BJ (cell line): ENCODE data around the gene CDK12. TPM values are rescaled to one million over a fixed set of nuclear protein-coding genes. Genes with fewer than 3 reads are reported as not detected.

ENCODE experiments used
- CTCF ChIA-PET: fragments of 350-600 bp; formaldehyde crosslinking; extraction: SDS; loops from one replicate; lab custom pipeline; 2021; ENCODE audit warnings: antibody characterized with exemption, inconsistent platforms; lab: Yijun Ruan, JAX
- POLR2A ChIA-PET: fragments of 300-600 bp; sonication (Branson Sonifier 250); formaldehyde crosslinking; extraction: SDS; loops from one replicate; lab custom pipeline; 2021; ENCODE audit warnings: antibody characterized with exemption; lab: Charles Lee
- DNase-seq: peaks from one replicate; pipeline ENCODE4 v3.0.0-alpha.2; 2011; ENCODE audit warnings: low read depth
- H3K27me3 ChIP-seq: 2 replicates; pipeline ENCODE4 v1.6.0; 2011; ENCODE audit warnings: low read length; ENCODE audit not compliant: control insufficient read depth, insufficient read depth
- H3K36me3 ChIP-seq: 2 replicates; pipeline ENCODE4 v1.5.1; 2011; ENCODE audit warnings: low read length; ENCODE audit not compliant: control insufficient read depth, insufficient read depth
- H3K4me3 ChIP-seq: 2 replicates; pipeline ENCODE4 v1.5.1; 2011; ENCODE audit warnings: low read depth, mild to moderate bottlenecking, control low read depth, low read length
- polyA plus RNA-seq: library from polyadenylated mRNA; depleted of rRNA; stranded (reverse); fragments of >200 nt; gene quantifications from 2 replicates; pipeline ENCODE4 v1.2.3, GENCODE V29; 2011
- TF ChIP-seq, protein P1 (sequence below): IDR thresholded peaks from 2 replicates; pipeline ENCODE4 v1.5.1; 2011; ENCODE audit warnings: low read depth, mild to moderate bottlenecking, control low read depth, inconsistent platforms, low read length, moderate library complexity; ENCODE audit not compliant: insufficient read depth

Gene CDK12
- polyA plus RNA-seq, 1 experiment = 16.6 TPM

DNA sequence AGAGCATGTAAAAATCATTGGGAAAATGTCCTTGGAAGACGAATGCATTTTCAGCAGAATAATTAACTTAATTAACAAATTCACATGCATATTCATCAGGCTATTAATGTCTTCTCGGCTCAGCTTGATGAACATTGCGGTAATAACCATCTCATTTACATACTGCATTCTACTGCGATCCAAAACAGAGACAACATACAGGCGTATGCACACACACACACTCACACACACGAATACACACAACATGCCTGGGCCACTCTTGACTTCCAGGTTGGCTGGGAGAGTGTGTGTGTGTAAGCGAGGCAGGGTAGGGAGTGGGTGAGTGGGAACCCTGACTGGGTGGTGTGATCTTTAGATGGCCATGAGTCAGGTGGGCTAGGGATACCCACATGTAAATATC, 101.7 kb downstream of the CDK12 start:
- no peak for DNase-seq
- Histone ChIP-seq H3K4me3 (no peak overlapping the region), H3K36me3 (peaks cover 12% of the 10 kb centered on the region), H3K27me3 (no peaks in the 10 kb centered on the region)
- TF ChIP-seq, protein P1, sequence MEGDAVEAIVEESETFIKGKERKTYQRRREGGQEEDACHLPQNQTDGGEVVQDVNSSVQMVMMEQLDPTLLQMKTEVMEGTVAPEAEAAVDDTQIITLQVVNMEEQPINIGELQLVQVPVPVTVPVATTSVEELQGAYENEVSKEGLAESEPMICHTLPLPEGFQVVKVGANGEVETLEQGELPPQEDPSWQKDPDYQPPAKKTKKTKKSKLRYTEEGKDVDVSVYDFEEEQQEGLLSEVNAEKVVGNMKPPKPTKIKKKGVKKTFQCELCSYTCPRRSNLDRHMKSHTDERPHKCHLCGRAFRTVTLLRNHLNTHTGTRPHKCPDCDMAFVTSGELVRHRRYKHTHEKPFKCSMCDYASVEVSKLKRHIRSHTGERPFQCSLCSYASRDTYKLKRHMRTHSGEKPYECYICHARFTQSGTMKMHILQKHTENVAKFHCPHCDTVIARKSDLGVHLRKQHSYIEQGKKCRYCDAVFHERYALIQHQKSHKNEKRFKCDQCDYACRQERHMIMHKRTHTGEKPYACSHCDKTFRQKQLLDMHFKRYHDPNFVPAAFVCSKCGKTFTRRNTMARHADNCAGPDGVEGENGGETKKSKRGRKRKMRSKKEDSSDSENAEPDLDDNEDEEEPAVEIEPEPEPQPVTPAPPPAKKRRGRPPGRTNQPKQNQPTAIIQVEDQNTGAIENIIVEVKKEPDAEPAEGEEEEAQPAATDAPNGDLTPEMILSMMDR = no peak
- CTCF ChIA-PET = interaction anchor here (1.8 to 3.8 kb wide), 2 partner anchors 15 to 58 kb away, joined by 4 to 17 read pairs; no protein-coding TSS in a partner anchor
- POLR2A ChIA-PET = no interaction called here

DNA sequence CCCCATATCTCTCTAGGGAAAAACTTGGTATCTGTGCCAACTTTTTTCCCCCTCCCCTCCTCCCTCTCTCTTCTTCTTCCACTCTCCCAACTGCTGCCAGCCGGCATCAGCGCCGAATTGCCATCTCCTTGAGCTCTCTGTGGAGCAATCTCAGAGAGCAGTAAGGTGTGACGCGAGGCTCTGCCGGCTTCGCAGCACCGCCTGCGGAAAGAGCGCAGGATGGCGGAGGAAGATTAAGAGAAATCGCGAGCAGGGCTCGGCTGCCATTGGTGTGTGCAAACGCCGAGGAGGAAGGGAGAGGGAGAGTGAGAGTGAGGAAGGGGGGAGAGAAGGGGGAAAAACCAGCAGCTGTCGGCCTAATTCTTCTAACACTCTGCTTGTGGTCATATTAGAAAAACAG, 102.2 kb downstream of the CDK12 start:
- TF ChIP-seq, protein P1 = no peak
- DNase-seq = no peak
- CTCF ChIA-PET = interaction anchor here (1.8 to 1.9 kb wide), 2 partner anchors 16 to 58 kb away, joined by 4 to 7 read pairs; no protein-coding TSS in a partner anchor
- POLR2A ChIA-PET = no interaction called here
- H3K4me3 ChIP-seq = no peak overlapping the region
- no peaks in the 10 kb centered on the region for H3K27me3 ChIP-seq
- peaks cover 14% of the 10 kb centered on the region for H3K36me3 ChIP-seq

DNA sequence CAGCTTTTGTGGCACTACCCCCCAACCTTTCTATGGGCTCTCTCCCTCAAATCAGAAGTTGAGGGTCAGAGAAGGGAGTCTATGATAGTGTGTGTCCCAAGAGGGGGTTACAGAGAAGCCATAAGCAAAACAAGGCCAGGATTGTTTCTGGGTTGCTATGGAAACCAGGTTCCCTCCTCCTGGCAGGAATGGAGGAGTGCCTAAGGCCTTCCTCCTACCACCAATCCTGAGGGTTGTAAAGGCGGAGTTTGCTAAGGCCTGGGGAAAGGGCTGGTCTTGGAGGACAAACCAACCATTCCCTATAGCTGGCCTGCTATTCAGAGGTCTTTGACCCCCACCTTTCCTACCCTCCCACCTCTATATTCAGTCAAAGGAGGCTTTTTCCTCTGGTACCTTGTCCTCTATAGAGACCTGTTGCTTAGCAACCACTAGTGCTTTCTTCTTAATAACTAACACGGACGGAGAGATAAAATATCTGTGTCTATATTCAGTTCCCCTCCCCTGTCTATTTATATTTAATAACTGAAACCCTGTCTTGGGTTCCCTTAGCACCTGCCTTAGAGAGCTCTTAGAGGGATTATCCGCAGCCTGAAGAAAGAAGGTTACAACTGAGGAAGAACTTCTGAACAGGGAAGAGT, 103.0 kb downstream of the CDK12 start:
- H3K4me3 ChIP-seq = no peak overlapping the region
- peaks cover 16% of the 10 kb centered on the region for H3K36me3 ChIP-seq
- TF ChIP-seq, protein P1 = no peak
- ChIA-PET POLR2A (no interaction called here), CTCF (interaction anchor here (1.8 to 1.9 kb wide), 2 partner anchors 17 to 57 kb away, joined by 4 to 7 read pairs; no protein-coding TSS in a partner anchor)
- no peak for DNase-seq
- no peaks in the 10 kb centered on the region for H3K27me3 ChIP-seq

DNA sequence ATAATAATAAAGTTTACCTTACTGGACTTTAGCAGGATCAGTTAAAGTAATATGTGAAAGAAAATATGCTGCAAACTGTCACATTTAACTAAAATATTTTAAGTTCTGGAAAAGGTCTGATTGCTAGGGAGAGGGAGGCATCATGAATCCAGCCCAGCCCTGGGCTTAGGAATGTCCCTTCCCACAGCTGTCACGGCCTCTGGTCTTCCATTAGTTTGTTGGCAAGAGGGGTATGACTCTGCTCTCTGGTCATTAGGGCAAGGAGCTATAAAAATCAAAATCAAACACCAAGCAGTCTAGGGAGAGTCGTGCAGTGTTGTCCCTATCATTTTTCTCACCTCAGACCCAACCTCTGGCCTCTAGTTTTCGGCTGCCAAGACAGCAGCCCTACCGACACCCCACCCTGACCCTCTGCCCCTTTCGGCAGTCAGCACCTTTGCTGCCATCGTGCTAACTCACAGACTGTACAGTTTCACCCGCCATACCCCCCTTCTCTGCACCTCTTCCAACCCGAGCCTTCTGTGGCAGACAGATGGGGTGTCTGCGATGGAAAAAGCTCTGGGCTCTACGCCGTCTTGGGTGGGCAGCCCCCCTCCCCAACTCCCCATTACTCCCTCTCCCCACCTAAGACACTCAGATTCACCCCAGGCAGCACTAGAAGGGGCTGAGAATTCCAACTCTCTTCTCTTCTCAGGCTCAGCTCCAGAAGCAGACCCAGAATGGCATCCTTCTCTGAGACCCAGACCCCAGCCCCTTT, 105.0 kb downstream of the CDK12 start:
- POLR2A ChIA-PET = no interaction called here
- peaks cover 22% of the 10 kb centered on the region for H3K36me3 ChIP-seq
- no peak overlapping the region for H3K4me3 ChIP-seq
- DNase-seq = no peak
- no peaks in the 10 kb centered on the region for H3K27me3 ChIP-seq
- CTCF ChIA-PET = interaction anchor here (1.0 to 2.2 kb wide), 4 partner anchors 9 to 55 kb away, joined by 3 to 10 read pairs (median 6); no protein-coding TSS in a partner anchor
- TF ChIP-seq, protein P1 = no peak

DNA sequence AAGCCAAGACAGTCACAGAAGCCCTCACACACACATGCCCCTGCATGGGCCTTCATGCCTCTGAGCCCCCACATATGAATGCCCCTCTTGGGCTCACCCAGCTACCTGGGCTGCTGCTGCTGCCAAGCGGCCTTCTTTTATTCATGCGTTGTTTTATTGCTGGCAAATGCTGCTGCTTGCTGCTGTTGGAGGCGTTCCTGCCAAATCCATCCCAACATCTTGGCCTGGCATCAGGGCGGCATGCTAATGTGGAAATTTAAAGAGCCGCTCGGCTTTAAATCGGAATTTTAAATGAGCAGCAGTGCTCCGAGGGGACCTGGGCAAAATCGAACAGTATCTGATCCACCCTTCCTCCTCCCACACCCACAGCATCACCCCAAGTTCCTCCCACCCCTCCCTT, 107.4 kb downstream of the CDK12 start:
- POLR2A ChIA-PET = no interaction called here
- H3K4me3 ChIP-seq = no peak overlapping the region
- TF ChIP-seq, protein P1 = no peak
- H3K36me3 ChIP-seq = peaks cover 22% of the 10 kb centered on the region
- H3K27me3 ChIP-seq = no peaks in the 10 kb centered on the region
- DNase-seq = no peak
- CTCF ChIA-PET = interaction anchor here (1.3 to 1.7 kb wide), 2 partner anchors 21 to 53 kb away, joined by 3 to 4 read pairs; no protein-coding TSS in a partner anchor
